Activated naive CD8-positive, alpha-beta T cell treated with anti-CD3 and anti-CD28 coated beads, Interleukin-2, amount 50 U/mL, for 16 hours (primary cell): ENCODE measurements around the gene CAMK2A.
"Not testable (repeated sequence)": the region's sequence is repeated elsewhere in the genome, so short reads cannot be mapped to it uniquely, and the experiment has no call there.

Experiments
- DNase-seq: peaks from one replicate; pipeline ENCODE4 v3.0.0-alpha.2; 2020; ENCODE audit warnings: low read depth, low spot score

The CAMK2A gene

DNA sequence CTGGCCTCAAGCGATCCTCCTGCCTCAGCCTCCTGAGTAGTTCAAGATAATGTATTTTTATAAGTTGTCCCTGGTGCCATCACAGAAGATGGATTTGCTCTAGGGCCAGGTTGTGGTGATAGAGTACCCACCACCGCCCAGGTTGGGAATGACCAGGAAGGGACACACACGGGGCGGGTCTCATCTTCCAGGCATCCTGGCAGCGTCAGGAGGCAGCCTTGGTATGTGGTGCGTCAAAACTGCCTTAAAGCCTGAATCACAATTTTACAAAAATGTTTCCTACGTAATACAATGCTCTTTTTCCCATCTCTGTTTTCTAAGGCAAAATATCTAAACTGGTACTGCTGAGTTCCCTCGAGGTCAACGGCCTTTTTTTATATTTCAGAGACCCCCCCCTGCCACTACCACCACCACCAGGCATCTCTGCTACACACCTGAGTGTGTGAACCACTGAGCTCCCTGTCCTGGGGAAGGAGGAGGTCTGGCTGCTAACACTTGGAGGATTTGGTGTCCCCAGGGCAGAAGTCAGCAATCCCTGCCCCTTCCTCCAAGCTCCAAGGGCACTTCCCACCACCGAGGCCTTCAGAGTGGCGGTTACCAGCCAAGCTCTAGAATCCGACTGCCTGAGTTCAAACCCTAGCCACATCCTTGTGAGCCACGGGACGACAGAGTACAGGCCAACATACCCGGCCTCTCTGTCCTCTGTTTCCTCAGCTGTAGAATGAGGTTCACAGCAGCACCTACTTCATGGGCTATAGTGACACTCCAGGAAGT lies 52.4 kb downstream of the CAMK2A start:
- DNase-seq, result no peak

DNA sequence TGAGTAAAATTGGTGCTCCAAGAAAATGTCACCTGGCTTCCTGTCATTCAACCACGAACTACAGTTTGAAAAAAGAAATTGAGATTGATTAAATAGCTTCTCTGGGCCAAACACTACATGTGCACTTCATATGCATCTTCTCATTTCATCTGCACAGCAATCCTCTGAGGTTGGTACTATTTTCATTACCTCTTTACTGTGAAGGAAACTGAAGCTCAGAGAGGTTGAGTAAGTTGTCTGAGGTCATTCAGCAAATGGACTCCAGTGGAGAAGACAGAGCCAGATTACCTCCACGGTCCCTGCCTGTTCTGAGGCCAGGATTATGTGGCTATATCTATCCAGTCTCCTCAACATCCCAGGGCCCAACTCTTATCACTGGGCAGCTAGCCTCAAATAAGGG lies 53.3 kb downstream of the CAMK2A start:
- no peak for DNase-seq

DNA sequence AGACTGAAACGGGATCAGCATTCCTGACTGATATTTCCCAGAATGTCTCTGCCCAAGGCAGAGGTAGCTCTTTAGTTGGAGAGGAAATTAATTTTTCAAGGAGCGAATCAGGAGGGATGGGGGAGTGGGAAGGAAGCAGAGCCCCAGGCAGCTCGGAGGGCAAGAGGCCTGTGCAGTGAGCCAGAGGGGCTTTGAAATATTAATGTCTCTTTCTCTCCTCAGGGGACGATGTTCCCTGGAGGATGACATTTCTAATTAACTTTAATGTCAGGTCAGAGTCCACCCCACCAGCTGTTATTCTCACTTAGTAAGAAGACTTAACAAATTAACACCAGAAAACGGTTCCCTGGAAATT lies 54.1 kb downstream of the CAMK2A start:
- no peak for DNase-seq

DNA sequence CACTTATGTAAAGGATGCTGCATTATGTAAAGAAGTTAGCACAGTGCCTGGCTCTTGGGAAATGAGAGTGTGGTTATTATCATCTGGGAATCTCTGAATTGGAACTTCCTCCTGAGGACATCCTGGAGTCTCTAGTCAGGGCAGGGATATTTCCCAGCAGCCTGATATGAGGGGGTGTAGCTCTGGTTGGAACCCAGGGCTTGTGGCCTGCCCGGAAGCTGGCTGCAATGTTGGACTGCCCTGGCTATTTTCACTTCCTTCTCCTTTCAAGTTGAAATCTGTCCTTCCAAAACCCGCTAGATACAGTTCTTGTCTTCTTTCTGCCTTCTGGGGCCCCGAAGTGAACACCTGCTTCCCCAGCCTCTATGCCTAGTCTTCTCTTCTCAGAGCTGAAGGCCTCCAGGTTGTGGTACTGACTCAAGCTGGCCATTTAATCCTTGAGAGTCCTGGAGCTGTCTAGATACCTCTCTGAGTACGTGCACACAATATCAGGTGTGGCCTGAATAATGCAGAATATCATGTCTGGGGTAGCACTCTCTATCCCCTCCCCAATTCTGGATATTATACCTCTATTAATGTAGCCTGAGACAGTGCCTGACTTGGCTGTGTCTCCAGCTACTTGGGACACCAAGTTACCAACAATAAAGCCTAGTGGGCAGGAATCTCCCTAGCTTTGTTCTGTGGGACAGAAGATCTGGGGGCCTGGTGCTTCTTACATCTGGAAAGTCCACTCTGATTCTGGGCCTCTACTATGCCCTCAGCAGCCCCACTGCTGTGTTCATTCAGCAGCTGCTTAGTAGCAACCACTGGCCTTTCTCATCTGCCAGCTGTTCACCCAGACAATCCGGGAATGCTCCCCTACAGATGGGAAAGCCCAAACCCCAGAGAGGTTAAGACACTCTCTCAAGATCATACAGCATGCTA lies 54.7 kb downstream of the CAMK2A start:
- no peak for DNase-seq

DNA sequence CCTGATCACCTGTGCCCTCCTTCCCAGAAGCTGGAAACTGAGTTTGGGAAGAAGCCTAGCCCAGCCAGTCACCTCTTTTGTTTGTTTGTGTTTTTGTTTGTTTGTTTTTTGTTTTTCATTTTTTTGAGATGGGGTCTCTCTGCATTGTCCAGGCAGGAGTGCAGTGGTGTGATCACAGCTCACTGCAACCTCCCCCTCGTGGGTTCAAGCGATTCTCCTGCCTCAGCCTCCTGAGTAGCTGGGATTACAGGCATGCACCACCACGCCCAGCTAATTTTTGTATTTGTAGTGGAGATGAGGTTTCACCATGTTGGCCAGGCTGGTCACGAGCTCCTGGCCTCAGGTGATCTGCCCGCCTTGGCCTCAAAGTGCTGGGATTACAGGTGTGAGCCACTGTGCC lies 55.9 kb downstream of the CAMK2A start:
- not testable (repeated sequence) for DNase-seq

DNA sequence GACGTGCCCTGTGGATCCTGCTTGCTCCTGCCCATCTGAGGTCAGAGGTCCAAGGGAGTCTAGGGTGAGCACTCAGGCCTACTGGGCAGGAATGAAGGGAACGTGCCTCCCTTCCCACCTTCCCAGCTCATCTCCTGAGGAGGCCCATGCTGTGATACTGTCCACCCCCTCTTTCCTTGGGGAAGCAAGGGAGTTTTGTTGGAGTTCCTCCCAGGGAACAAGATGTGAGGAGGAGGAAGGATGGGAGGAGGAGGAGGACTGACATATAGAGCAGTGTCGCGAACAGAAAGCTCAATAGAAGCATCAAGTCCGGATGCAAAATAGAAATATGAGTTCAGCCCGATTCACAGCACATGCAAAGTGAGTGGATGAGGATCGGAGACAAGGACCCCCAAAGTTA lies 58.7 kb downstream of the CAMK2A start:
- no peak for DNase-seq

DNA sequence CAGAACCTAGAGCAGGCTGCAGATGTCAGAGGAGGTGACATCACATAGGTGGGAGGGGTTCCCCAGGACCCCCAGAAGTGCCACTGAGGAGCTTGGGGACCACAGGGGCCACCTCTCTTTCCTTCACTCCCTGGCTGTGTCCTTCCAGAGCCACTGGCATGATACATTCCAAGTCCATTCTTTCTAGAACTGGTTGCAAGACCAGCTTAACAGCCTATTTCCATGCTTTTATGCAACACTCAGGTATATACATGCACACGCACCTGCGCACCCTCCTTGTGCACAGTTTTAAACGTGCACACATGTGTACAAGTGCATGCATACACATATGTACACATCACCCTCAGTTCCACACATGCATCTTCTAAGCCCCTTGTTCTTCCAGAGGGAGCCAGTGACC lies 60.0 kb downstream of the CAMK2A start:
- no peak for DNase-seq

DNA sequence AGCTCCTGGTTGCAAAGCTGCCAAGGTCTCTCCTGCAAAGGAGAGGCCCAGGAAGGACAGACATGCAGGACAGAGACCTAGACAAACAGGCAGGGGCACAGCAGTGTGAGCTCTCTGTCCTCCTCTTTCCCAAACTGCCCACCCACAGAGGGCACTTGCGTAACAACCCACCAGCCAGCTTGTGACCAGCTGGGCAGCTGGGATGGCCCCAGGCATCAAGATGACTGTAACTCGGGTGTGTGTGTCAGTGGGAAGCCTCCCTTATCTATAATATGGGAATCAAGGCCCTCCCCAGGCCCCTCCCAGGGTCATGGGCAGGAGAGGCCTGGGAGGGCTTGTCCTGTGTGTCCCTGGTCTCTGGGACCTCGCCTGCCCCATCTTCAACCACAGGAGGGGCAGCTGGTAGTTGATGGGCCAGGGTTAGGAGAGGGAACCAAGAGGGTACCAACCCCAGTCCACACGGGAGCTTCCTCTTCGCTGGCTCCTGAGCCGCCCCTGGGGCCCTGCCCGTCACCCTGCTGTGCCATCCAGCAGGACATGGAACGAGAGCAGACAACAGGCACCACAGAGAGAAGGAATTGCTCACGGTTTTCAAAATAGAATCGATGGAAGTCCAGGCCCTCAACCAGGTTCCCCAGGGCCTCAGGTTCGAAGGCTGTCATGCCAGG lies 61.8 kb downstream of the CAMK2A start:
- DNase-seq, result no peak

DNA sequence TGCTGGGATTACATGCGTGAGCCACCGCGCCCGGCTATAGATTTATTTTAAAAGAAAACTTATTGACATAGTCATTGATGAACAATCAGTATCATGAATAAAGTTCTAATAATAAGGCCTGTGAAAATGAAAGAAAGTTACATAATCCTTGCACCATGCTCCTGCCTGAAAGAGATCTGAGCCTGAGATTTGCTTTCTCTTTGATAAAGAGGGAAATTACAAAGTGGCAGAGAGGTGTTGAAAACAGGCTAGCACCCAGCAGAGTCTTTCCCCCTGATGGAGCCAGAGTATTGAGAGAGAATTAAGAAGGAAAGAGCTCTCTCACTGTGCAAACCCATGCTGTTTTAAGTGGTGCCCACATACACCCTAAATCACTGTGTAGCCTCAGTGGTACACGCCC lies 62.5 kb downstream of the CAMK2A start:
- DNase-seq, result no peak

DNA sequence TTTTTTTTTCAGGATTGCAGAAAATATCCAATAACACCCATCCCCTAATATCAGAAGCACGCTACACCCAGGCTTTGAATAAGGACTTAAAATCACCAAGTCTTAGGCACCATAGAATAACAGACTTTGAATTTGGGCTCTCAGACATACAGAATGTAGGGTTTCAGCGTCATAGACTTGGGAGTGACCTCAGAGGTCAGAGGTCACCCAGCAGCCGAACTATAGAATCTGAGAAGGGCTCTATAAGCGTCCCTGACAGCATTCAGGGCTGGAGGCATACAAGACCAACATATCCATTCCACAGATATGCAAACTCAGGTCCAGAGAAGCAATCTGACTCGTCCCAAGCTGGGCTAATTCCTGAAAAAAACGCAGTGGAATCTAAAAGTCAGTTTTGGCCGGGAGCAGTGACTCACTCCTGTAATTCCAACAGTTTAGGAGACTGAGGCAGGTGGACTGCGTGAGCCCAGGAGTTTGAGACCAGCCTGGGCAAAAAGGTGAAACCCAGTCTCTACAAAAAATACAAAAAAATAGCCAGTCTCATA lies 65.0 kb downstream of the CAMK2A start:
- no peak for DNase-seq

DNA sequence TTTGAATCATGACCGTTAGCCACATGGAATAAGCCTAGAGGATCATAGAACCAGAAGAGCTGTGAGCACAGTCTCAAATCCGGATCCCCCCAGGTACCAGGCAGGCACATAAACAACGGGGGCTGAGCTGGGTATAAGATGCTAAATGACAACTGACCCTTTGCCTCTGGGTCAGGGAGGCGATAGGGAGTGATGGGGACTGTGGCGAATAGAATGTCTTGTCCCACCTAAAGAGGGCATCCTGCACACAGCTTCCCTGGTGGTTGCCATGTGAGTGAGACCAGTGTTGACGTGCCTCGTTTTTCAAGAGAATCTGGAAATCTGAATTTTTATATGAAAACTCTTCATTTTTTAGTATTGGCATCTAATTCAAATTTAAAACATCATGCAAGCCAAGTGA lies 66.1 kb downstream of the CAMK2A start:
- no peak for DNase-seq

DNA sequence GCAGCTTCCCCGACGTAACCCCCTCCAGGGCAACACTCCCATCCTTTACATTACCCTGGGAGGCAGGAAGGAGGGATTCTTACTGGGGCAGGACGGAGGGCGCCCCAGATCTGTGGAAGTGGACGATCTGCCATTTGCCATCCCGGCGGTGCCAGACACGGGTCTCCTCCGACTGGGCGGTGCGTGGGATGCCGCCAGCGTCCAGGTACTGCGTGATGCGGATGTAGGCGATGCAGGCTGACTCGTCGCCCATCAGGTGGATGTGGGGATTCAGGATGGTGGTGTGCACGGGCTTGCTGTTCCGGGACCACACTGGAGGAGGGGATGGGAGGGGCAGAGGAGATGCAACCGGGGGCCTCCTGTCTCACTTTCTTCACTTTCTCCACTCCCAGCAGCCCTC lies 66.7 kb downstream of the CAMK2A start:
- DNase-seq, result no peak

DNA sequence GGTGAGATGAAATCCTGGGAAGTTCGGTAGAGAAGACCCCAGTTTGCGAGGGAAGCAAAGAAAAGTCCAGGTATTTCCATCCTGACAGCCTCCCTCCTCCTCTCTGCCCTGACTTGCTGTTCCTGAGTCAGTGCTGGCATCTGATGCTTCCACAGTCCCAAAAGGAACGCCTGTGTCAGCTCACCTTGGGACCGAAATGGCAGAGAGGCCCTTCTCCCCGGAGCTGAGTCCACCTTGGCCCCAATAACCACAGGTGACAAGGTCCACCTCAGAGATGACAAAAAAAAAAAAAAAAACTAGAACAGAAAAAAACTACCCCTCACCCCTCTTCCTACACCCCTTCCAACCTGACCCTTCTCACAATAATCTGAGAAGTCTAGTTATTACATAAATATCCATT lies 68.1 kb downstream of the CAMK2A start:
- DNase-seq, result no peak

DNA sequence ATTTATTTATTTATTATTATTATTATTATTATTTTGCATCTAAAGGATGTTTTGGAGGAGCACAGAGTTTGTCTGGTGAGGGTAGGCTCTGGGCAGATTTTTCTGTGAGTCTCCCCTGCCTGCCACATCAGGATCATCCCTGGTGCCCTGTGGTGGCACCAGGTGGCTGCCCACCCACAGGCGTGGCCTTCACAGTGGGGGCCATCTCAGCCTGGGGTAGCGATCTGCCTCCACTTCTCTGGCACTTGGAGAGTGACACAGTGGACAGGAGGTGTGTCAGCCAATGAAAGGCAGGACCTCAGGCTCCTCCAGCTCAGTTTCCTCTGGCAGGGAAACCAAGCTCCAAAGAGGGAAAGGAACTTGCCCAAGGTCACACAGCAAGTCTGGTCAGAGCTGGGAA lies 69.7 kb downstream of the CAMK2A start:
- no peak for DNase-seq

DNA sequence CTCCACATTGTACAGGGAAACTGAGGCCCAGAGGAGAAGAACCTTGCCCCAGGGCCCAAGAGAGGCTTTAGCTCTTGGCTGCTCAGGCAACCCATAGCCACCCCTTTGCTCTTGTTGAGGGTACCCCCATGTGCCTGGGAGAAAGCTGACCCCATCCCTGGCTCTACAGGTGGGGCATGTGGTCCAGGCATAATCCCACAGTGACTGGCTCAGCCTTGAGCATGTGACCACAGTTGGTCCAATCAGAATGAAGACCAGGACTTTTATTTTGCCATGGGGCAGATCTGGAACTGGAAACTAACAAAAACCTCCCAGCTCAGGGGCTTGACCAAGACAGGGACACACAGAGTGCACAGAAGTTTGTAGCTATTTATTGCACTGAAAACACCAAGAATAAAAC lies 70.4 kb downstream of the CAMK2A start:
- DNase-seq, result no peak

DNA sequence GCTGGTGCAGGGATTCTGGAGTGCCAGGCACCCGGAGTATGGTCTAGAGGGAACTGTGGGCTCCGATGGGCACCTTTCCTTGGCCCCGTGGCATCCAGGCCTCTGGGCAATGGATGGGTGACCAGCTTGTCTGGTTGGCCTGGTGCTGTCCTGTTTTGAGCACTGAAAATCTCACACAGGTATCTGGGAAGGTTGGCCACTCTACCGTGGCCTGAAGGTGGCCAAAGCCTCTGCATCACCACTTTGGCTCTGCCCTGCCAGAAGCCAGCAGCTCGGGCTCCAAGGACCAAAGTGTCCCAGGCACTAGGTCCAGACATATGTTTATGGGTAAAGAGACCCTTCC lies 70.9 kb downstream of the CAMK2A start:
- no peak for DNase-seq

DNA sequence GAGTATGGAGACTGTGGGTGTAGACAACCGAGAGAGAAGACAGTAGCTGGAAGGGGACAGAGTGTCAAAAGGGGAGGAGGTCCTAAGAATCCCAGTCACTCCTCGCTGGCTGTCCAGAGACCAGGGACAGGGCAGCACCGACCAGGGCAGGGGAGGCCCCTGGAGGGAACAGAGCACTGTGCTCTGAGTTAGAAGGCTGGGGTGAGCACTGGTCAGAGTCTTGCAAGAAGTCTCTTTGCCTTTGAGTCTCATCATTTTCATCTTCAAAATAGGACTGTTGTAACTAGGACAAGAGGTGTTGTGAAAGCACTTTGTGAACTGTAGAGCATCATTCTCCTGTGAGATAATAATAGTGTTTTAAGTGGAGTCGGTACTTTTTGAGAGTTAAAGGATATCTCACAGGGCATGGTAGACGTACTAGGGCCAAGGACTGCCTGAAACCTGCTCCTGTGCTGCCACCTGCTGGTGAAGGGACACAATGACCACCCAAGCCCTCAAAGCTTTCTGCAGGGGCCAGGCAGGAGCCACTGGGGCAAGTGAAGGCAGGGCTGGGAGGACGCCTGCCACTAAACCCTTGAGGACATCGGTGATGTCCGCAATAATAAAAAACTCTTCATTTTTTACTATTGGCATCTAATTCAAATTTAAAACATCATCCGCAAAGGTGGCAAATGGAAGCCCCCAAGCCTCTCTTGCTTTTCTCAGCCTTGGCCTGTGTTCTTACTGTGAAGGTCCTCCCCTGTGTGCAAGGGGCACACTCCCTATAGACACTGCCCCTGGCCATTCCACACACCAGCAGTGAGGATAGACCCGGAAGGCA lies 71.5 kb downstream of the CAMK2A start:
- DNase-seq, result peak; percentile 72

DNA sequence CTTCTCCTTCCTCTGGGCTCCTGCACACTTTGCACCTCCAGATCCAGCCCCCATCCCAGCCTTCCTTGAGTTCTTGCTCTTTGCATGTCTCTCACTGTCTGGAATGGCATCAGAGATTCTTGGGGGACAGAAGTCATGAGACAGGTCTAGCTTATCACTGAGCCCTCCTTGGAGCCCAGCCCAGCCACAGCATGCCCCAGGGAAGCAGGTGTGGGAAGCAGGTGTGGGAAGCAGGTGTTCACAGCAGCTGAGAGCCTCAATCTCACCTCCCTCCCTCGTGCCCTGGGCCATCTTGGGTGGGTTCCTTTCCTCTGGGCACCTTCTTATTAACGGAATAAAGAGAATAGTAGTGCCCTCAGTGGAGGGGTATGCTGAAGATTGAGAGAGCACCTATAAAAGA lies 72.5 kb downstream of the CAMK2A start:
- DNase-seq, result no peak

DNA sequence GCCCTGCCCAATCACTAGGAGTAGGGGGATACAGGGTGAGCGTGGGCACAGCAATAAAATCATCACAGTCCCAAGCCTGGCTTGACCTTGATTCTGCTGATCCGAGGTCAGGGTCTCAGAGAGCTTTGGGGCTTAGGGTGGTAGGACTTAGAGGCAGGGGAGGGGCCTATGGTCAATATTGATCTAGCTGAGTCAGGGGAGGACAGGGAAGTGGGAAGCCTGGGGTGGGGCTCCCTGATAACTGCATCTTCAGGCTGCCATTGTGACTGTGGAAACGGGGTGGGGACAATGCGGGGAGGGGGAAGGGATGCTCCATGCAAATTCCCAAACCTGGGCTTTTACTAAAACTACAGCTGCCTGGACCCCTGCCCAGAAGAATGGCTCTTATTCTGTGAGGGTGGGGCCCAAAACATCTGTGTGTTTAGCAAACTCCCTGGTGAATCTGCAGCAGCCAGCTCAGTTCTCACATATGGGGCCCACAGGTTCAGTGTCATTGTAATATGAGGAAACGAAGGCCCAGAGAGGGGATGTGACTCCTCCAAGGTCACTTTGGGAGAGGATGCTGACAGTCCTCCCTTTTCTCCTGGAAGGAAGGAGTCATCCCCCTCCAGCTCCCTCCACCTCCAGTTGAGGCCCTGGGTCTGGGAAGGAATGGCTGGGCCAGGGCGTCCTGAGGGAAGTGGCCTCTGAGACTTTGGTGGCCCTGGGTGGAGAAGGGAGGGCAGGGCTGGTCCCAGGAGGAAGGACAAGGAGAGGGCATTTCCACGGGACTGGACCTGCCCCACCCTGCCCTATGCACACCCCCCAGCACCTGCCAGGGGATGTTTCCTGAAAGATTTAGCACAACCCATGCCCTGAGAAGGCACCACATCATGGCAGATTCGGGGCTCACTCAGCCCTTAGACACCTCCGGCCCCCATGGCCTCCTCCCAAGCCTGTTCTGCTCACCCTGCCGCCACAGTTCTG lies 73.3 kb downstream of the CAMK2A start:
- no peak for DNase-seq

DNA sequence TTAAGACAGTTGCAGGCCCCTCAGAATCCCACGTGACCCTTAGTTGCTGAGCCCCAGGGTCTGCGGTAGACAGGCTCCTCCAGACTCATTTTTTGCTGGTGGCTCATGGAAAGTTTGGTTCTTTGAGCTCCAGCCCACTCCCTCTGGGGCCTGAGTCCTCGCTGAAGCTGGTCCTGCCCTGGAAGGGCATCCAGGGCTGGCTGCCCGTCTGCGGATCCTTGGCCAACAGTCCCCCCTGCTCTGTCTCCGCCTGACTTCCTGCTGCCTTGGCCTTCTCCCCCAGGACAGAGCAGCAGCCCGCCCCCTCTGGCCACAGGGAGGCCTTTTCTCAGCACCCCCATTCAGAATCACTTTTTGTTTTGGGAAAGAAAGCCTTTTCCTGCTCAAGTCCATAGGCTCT lies 75.3 kb downstream of the CAMK2A start:
- no peak for DNase-seq
